Activated CD4-positive, alpha-beta T cell treated with anti-CD3 and anti-CD28 coated beads, Interleukin-2, amount 50 U/mL, for 48 hours (primary cell): ENCODE results near the gene ZNF462.
"Not testable (repeated sequence)": the region's sequence is repeated elsewhere in the genome, so short reads cannot be mapped to it uniquely, and the experiment has no call there.

Source experiments
- DNase-seq, 2 experiments: peaks; one replicate each; pipeline ENCODE4 v3.0.0-alpha.2; 2020

The ZNF462 gene

GRCh38 chr9:106964822-106965525 lies 102.0 kb downstream of the ZNF462 start:
- DNase-seq = no peak

GRCh38 chr9:106966481-106966880 lies 103.5 kb downstream of the ZNF462 start:
- no peak for DNase-seq

- no peak for DNase-seq
Observed at GRCh38 chr9:106969696-106970095, 106.7 kb downstream of the ZNF462 start.

GRCh38 chr9:106970219-106970975 lies 107.4 kb downstream of the ZNF462 start:
- DNase-seq = no peak

- DNase-seq = no peak
Observed at GRCh38 chr9:106970976-106971457, 108.1 kb downstream of the ZNF462 start.

GRCh38 chr9:106972082-106972481 lies 109.1 kb downstream of the ZNF462 start:
- DNase-seq = no peak

- DNase-seq = no peak
Observed at GRCh38 chr9:106974341-106974740, 111.4 kb downstream of the ZNF462 start.

- DNase-seq = no peak
Observed at GRCh38 chr9:106976772-106977171, 113.8 kb downstream of the ZNF462 start.

GRCh38 chr9:106980551-106981101 lies 117.7 kb downstream of the ZNF462 start:
- DNase-seq = no peak

- no peak for DNase-seq
Observed at GRCh38 chr9:106981396-106982287, 118.7 kb downstream of the ZNF462 start.

- DNase-seq = no peak
Observed at GRCh38 chr9:106982636-106983035, 119.7 kb downstream of the ZNF462 start.

- no peak for DNase-seq
Observed at GRCh38 chr9:106983346-106983745, 120.4 kb downstream of the ZNF462 start.

GRCh38 chr9:106989904-106990303 lies 126.9 kb downstream of the ZNF462 start:
- DNase-seq = not testable (repeated sequence)

GRCh38 chr9:106992186-106992585 lies 129.2 kb downstream of the ZNF462 start:
- DNase-seq = no peak

- no peak for DNase-seq
Observed at GRCh38 chr9:106993603-106994002, 130.6 kb downstream of the ZNF462 start.

- DNase-seq = no peak
Observed at GRCh38 chr9:106994463-106994862, 131.5 kb downstream of the ZNF462 start.

GRCh38 chr9:107000218-107000617 lies 137.3 kb downstream of the ZNF462 start:
- DNase-seq = no peak

- no peak for DNase-seq
Observed at GRCh38 chr9:107005201-107005600, 142.2 kb downstream of the ZNF462 start.

- DNase-seq = no peak
Observed at GRCh38 chr9:107007402-107007801, 144.4 kb downstream of the ZNF462 start.

GRCh38 chr9:107008011-107008410 lies 145.0 kb downstream of the ZNF462 start:
- DNase-seq = no peak

GRCh38 chr9:107008447-107008846 lies 145.5 kb downstream of the ZNF462 start:
- no peak for DNase-seq

- no peak for DNase-seq
Observed at GRCh38 chr9:107016383-107016782, 153.4 kb downstream of the ZNF462 start.
